T-helper 9 cell (primary cell): ENCODE data around the gene SLC1A2.

Experiments used
- DNase-seq: peaks from one replicate; pipeline ENCODE4 v3.0.0-alpha.2; 2020

The SLC1A2 gene

DNA sequence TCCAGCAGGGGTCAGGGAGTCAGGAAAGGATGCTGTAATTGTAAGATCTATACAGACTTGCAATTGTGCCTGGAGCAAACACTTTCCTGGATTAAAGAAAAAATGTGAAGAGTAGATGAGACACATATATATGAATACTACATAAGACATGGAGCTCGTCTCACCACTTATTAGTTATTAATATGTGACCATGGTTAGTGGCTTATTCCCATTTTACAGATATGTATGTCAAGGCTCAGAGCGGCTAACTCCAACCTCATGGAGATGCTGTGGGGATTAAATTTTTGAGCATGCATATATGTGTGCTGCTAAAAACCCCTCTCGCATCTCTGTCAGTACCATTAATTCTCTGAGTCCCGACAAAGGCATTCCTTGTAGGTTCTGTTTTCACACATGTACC is 125.7 kb downstream of the SLC1A2 start:
- no peak for DNase-seq

DNA sequence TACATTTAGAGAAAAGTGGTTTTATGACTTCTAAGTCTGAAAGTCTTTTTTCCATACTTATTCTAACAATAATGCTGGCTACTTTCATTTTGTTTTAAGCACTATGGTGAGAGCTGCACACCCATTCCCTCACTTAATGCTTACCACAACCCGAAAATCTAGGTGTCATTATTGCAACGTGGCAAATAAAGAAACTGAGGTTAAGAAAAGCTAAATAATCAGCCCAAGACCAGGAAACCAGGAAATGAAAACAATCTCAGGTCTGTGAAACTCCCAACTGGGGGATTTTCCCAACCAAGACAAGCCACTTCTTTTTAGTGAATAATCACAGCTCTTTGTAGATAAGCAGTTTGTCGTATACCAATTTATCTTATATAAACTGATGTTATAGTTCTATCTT is 126.3 kb downstream of the SLC1A2 start:
- DNase-seq = no peak

DNA sequence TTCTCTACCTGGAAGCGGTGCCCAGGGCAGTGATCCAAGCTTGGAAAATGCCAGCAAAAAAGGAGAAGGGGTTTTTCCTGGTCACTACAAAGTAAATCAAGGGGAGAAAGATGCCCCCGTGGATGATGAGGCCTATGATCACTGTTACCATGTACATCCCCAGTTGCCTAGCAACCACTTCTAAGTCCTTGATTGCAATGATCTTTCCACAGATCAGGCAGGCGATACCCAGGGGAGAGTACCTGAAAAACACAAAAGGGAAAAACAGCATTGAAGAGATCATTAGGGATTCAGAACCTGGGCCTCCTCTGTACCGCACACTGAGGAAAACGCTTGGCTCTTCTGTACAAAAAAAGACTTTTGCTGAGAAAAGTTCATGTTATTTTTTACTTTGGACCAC is 127.1 kb downstream of the SLC1A2 start:
- DNase-seq = no peak

DNA sequence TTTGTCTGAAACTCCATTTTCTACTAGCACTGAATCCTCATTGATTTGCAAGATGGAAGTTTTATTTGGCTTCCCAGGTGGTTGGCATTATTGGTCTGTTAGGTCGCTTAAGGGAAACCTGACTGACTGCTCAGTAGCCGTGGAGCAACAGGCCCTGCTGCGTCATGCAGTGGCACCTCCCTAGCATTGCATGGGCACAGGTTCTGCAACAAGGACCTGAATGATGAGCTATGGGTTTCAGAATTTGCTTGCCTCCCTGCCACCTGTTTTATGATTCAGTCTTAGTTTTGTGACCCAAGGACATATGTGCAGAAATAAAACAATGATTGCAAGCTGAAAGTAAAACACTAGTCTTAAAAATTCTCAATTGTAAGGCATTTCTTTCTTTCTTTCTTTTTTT is 128.5 kb downstream of the SLC1A2 start:
- DNase-seq = no peak

DNA sequence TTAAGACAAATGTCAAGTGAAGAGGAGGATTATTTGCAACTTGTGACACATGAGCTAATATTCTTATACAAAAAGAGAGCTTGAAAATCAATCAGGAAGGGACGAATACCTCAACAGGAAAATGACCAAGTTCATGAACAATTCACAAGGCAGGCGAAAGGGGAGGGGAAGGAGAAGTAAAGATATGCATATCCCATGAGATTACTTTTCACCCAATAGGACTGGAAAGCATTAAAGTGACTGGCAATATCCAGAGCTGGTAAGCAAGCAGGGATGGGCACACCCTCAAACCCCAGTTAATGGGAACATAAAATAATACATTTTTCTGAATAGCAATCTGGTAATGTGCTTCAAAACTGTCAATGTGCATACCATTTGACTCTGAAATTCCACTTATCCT is 129.5 kb downstream of the SLC1A2 start:
- DNase-seq = no peak

DNA sequence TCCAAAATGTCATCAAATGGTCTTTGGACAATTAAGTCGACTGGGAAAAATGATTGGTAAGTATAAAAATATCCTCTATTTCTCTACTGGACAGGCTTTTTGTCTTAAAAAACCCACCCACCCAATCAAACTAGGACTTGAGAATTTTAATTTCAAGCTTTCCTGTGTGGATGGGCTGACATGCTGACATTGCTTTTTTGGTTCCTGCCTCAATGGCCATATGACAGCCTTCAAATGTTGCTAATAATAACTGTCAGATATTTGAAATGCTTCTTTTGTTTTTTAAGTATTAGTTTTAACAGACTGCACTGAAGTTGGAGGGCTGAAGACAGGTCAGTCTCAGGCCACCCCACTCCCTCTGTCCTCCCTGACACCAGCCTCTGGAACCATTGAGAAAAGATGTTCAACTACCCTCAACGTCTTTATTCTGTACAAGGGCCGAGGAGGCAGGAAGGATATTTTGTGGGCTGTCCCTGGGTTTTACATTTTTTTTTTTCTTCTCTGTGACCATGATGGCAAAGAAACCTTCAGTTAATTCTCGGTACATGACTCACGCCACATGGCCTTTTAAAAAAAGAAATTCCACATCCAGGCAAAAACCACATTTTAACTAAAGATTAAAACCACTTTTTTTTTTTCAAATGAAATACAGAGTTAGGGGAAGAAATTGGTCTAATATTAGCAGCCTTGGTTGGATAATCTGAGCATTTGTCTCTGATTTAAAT is 130.4 kb downstream of the SLC1A2 start:
- DNase-seq = no peak

DNA sequence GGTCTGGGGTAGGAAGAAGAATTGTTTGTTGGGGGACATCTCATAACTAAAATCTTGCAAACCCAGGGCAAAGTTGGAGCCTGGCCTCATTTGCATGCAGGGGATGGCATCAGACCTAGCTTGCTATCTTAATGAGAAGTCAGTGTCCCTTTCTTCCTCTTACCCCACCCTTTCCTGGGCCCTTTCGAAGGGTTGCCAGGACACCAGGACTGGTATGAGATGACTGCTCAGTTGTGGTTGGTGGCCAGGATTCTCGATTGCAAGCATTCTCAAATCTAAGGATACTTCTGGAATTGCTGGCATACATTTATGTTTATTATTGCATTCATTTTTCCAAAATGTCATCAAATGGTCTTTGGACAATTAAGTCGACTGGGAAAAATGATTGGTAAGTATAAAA is 131.0 kb downstream of the SLC1A2 start:
- no peak for DNase-seq

DNA sequence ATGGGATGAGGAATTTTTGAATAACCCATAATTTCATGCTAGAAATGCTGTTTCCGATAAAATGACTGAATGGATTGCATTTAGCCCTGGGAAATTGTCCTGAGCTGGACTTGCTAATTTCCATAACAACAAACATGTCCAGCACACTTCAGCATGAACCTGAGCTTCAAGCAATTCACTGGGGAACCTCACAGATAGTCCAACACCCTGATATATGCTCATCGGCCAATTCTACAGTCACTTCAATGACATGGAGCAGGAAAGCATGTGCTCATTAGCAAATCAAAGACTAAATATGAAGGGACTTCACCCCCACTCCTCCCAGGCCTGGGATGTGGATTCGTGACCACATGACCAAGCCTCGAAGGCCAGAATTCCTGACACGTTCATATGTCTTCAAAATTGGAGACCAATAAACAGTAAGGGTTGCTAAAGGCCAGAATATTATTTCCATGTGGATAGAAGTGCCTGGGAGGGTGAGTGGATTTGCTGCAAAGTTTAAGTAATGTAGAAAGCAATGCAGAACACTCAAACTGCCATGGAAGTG is 131.9 kb downstream of the SLC1A2 start:
- DNase-seq = no peak

DNA sequence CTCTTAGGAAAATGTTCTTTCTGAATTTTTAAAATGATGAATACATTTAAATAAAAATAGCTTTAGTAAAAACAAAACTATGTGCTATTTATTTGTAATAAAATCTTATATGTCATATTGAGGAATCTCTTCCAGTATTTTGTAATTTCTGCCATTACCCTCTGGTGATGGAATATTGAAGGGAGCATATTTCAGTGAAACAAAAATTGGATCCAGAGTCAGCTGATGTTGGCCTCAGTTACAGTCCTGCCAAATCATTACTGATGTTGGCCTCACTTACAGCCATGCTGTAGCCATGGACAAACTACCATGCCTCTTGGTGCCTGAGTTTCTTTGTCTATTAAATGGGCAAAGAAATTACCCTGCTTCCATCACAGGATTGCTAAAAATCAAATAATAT is 133.2 kb downstream of the SLC1A2 start:
- no peak for DNase-seq

DNA sequence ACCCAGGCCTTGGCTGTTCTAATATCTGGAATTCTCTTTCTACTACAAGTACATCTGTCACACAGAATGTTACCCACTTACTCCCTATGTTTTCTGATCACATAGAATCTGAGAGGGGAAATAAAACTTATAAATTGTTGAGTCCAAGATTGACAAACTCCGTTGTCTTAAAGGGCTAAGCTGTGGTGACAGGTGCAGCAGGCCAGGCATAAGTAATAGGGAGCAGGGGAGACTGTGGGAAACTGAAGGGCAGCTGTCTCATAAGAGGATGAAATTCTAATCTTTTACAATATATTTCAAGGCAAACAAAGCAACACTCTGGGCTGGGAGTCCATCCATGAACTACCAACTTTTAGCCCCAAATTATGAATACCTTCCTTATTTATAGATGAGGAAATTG is 133.9 kb downstream of the SLC1A2 start:
- DNase-seq = no peak

DNA sequence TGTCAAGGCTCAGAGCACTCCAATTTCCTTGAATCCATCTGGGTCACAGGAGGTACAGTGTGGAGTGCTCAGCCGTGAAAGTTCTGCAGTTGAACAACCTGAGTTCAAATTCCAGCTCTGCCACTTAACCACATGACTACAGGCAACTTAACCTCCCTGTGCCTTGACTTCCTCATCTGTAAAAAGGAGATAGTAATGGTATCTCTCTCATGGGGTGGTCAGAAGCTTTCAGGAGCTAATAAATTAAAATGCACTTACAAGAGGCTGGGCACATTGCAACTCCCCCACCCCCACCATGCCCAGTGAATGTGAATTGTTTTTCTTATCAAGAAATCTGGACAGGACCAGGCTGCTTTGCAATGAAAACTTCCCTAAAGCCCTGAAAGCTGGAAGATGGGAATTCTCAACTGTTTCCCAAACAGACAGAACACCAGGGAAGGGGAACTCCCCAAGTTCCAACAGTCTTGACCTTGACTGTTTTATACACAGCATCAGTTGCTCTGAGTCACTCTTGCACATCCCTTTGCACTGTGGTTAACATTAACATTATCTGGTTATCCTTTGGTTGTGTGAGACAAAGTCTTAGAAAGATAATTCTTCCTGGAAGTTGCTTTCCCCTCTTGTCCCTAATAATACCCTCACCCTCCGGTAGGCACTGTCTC is 137.0 kb downstream of the SLC1A2 start:
- no peak for DNase-seq

DNA sequence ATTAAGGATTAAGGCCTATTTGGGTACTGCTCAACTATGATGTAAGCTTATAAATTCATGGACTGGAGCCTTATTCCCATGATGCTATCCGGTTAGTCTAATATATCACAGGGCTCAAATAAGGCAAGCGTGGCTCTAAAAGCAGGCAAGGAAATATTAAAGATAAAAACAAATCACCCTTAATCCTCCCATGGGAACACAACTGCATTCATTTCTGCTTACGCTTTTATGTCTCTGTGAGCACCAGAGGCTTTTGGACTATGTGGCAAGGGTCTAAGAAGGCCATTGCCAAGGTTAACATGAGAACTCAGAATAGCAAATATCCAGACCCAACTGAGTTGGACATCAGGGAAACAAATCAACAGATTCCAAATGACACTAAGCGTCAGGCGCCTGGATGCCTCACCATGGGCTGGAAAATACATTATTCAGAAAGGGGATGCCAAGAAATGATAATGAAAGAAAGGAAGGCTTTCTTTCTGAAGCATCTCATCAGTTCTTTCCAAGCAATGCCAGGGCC is 138.1 kb downstream of the SLC1A2 start:
- no peak for DNase-seq

DNA sequence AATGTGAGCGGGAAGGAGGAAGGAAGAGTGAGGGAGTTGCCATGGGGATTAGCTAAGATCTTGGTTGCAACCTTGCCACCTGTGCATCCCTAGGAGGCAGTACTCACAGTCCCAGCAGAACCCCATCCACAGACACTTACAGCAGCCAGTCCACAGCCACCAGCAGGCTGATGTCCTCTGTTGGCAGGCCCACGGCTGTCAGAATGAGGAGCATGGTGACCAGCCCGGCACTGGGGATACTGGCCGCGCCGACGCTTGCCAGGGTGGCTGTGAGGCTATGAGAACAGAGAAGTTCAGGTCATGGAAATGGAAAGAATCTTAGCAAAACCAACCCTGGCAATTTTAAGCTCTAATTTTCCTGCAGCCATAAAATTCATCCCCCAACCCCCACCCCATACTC is 138.6 kb downstream of the SLC1A2 start:
- no peak for DNase-seq

DNA sequence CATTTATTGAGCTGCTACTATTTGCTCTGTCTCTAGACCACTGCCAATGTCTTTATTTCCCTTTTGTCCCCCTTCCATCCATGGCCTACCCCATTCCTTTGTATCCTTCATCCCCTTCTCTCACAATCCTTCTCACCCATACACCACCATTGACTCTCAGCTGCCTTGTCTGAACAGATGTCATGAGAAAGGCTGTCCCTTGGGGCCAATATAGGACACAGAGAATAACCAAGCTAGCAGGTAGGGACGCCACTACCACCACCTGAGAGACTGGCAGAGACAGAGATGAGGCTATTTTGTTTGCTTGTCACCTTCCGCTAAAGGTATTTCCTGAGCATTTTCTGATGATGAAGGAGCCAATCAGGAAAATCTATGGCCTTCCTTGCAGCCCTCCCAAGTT is 141.5 kb downstream of the SLC1A2 start:
- DNase-seq = no peak

DNA sequence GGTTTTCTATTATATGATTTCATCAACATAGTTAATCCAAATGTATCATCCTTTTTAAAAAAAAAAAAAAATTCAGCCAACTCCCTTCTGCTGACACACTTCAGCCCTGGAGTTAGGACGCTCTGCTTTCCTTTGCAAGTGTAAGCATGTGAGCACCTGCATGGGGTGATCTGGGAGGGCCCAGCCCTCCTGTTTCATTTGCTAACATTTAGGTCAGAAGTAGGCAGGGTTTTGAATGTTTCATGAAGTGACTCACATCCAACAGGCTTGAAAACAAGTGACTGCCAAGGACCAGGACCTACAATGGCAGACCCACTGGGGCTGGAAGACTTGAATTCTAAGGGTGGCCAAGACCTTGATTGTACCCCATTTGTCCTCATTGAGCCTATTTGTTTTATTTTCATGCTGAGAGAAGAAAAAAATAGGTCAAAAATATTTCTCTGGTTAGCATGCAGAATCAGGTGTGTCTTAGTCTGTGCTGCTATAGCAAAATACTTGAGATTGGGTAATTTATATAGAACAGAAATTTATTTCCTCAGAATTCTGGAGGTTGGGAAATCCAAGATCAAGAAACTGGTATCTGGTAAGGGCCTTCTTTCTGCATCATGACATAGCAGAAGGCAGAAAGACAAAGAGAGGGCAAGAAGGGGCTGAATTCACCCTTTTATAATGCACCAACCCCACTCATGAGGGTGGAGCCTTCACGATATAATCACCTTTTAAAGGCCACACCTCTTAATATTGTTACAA is 142.8 kb downstream of the SLC1A2 start:
- no peak for DNase-seq

DNA sequence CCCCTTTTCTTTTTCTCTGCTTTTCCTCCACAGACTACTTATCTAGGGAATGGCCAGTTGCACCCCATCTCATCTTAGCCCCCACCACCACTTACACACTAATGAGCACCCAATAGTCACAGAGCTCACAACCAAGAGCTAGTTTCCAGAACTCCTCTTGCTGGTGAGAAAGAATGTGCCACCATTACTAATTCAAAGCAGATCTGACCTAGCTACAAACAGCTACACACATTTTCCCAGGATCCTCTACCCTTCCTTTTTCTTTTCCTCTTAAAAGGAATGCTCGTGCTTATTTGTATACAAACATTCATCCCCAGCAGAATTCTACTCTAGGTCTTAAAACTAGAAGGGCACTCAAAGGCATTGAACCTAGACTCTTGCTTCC is 143.6 kb downstream of the SLC1A2 start:
- DNase-seq = no peak

DNA sequence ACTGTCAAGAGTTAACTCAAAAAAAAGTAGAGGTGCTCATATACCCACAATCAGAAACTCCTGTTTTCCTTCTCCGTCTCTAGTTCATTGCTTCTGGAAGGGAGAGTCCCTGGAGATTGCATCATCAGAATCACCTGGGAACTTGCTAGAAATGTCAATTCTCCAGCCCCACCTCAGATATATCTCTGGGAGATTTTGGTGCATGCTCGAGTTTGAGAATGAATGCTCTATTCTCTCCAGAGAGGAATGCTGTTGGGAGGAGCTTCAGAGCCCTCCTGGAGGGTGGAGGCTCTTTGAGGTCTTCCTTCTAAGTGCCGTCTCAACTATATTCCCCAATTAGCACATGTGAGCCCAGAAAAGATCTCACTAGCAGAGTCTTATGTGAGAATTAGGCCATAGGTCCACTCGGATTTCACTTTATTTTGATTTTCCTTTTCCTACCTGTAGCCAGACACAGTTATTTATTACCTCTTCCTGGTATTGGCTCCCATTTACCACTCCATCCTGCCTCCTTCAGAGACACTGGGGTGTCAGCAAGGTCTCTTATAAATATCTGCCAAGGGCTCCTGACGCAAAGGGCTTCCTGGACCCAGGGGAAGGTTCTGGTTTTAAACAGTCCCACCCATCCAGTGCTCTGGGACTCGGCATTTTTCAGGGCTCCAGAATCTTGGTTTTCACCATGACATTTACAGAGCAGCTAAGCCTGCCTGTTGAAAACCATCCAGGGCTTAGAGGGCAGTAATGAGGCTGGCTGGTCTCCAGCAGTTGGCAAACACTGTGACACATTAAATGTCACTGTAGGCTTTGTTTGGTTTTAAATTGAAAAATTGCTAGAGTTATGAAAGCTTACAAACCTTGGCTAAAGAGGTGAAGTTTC is 144.2 kb downstream of the SLC1A2 start:
- no peak for DNase-seq

DNA sequence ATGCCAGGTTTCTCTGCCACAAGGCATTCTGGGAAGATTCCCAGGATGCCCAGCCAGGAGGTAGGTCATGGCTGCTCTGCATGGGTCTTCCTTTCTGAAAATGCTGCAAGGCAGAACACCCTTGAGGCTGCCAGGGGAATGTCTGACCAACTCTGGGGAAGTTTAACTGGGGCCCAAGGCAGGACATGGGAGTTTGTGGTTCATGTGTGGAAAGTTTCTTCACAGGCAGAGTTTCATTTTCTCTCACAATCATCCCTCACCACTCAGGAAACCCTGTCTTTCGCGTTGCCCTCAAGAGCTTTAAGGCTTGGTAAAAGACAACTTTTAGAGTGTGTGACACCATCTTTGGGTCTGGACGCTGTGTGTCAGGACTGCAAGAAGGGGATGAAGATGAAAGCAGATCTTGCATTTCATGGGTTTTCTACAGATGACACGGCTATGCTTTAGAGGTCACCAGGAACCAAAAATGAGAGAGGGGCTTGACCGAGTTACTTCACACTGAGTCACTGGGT is 146.9 kb downstream of the SLC1A2 start:
- peak; percentile 1 for DNase-seq

DNA sequence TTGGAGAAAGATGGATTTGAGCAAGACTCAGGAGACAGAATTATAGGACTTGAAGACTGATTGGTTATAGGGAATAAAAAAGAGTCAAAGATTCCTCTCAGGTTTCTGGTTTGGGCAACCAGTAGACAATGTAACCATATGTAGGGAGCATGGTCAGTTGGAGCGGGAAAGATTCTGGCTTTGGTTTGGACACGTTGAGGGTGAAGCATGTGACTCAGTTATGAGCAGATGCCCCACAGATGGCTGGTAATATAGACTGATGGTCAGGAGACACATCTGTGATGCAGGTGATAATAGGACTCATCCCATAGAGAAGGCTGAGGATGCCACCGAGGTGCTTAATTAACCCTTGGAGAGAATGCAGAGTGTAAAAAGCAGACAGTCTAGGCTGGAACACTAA is 148.3 kb downstream of the SLC1A2 start:
- DNase-seq = no peak

DNA sequence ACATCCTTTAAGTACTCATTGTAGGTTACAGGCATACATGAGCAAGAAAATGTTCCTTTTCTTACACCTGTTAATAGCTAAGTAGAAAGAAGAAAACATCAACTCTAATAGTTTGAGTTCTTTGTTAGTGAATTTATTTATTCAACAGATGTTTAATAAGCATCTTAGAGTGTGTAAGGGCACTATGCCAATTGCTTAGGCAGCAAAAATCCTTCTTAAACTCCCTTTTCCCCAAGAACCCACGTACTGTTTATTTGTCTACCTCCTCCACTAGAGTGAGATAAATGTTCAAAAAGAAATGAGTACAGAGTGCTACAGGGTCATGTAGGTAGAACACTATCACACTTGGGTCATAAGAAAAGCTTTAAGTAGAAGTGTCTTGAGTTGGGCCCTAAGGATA is 149.0 kb downstream of the SLC1A2 start:
- DNase-seq = no peak

DNA sequence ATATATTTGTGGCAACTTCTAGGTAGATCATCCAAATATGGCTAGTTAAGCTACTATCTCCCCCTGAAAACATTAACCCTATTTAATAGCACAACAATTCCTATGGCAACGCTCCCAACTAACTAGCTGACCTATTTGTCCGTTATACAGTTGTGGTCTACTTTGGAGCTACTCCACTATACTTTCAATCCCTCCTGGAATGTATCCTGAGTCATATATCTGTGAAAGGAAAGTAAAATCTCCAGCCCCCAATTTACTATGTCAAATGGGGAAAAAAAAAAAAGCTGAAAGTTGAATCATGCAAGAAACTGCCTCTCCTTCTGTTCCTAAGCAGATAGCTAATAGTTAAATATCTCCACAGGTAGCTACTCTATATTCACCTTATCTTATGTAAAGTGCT is 151.9 kb downstream of the SLC1A2 start:
- no peak for DNase-seq

DNA sequence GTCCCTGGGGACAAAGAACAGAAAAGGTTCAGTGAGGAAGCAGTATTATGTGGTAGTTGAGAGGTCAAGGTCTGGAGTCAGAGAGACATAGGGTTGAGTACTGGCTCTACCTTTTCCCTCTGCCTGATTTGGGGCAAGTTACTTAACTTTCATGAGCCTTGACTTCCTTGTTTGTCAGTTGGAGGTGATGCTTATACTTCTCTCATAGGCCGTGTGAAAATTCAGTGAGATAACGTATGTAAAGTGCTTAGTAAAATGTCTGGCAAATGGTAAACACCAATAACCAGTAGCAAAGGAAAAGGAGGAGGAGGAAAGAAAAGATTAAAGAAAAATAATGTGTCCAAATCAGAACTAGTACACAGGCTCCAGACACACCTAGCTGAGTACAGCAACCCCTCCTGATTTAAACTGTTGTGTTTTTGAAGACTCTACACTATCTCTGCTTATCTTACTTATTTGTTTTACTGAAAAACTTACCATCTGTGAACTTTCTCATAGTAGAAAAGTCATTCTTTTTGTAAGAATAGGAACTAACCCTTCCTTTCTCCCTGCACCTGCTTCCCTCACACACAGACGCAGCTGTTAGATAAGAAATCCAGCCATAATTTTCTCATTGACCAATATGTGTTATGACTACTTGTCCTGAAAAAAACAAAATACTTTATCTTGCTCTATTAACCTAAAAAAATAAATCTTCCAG is 153.5 kb downstream of the SLC1A2 start:
- no peak for DNase-seq
